GM20431 (cell line): ENCODE results near the gene ANKRD33.

Experiments used
- in situ Hi-C: fragments of 300-500 bp; cut with MseI, MboI; formaldehyde crosslinking; loops from one replicate; pipeline ENCODE4 v1.15.0; 2020; ENCODE audit warnings: low sequenced_read_pairs; ENCODE audit not compliant: unreplicated experiment

The ANKRD33 gene

DNA sequence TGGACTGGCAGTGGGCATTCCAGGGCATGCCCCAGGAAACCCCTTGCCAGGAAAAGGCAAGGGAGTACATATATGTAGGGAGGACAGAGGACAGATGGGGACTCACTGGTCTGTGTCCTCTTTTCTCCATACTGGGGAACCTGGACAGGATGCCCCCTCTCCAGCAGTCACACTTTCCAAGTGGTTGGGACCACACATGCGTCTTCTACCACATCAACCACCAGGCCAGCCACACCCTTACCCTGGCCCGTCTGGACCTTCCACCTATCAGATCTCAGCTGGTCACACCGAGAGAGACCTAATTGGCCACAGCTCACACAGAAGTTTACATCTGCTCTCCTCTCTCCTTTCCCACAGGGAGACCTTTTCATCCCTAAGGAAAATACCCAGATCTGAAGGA lies 8.3 kb downstream of the ANKRD33 start:
- in situ Hi-C loops = loop anchor here (25.0 kb wide), 1 partner anchor 91 kb away; no protein-coding TSS in a partner anchor

DNA sequence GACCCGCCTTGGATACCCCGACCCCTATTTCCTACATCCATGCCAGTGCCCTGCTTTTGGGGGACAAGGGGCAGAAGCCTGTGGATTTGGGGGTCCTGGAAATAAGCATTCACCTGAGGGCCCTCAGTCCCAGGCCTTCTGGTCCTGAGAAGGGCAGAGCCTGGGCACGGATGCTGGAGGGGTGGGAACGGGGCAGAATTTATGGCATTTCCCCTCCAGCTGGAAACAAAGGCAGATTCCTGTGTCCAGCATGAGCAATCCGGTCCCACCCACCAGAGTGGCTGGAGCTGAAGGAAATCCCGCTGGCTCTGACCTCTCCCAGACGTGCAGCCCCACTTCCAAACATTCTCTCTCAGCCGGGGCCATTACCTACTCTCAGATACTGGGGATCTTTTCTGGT lies 9.3 kb downstream of the ANKRD33 start:
- in situ Hi-C loops = loop anchor here (25.0 kb wide), 1 partner anchor 90 kb away; no protein-coding TSS in a partner anchor

DNA sequence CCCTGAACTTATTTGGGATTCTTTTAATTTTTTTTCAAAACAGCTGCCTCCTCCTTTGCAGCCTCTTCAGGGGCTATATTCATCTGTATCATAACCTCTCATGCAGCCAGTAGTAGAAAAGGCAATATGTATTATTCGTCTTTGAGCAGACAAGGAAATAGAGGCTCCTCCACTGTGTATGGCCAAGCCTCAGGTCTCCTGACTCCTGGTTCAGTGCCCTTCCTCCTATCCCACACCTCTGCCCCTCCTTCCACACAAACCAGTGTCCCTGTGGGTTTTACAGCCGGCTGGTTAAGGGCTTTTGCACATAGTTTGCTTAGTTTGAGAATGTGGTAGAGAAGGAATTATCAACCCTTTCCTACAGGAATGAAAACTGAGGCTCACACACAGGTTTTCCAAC lies 10.6 kb downstream of the ANKRD33 start:
- in situ Hi-C loops = loop anchor here (25.0 kb wide), 1 partner anchor 89 kb away; no protein-coding TSS in a partner anchor

DNA sequence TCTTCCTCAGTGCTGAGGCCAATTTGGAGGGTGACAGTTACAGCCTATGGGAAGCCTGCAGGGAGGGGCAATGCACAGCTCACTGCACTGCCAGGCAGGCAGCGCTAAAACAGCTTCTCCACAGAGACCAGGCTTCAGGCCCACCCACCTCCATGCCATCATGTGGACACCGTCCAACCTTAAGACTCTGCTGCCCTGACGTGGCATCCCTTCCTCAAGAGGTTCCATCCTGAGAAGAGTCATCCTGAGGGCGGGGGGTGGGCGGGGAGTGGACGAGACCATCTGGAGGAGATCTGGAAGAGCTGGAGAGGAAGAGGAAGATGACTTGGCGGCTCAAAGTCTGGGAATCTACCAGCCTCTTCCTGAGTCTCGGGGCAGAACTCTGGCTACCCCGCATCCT lies 11.0 kb downstream of the ANKRD33 start:
- in situ Hi-C loops = loop anchor here (25.0 kb wide), 1 partner anchor 88 kb away; no protein-coding TSS in a partner anchor

DNA sequence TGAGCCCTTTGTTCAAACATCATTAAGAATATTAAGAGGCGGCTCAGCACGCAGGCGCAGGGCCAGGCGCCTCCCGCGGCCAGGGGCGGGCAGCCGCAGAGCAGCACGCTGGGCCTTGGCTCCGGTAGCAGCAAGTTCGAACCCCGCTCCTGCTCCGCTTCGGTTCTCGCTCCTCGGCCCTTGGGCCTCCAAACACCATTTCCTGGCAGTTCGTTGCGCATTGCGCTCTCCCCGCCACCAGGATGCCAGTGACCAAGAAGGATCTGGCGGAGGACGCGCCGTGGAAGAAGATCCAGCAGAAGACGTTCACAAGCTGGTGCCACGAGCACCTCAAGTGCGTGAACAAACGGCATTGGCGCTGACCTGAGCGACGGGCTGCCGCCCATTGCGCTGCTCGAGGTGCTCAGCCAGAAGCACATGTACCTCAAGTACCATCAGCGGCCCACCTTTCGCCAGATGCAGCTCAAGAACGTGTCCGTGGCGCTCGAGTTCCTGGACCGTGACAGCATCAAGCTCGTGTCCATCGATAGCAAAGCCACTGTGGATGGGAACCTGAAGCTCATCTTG lies 12.5 kb downstream of the ANKRD33 start:
- in situ Hi-C loops = no loop called here

DNA sequence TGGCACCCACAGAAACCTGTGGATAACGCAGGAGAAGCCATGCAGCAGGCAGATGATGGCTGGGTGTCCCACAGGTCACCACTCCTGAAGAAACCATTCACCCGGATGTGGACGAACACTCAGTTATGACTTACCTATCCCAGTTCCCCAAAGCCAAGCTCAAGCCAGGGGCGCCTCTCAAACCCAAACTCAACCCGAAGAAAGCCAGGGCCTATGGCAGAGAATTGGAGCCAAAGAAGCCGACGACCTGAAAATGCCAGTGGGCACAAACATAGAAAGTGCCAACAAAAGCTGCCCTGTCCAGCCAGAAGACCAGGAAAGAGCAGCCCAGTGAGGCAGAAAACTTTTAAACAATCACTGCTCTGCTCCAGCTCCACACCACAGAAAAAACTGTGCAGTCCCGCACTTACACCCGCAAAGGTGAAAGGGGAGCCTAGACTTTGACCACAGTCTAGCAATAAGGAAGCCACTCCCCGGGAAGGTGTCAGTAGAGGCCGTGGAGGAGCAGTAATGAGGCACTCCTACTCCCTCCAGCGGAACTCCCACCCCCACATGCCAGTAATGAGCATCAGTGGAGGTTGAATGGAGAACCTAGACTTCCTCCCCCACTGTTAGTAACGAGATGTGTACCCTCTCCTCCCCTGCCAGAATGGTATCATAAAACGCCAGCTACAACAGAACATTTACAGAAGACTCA lies 13.4 kb downstream of the ANKRD33 start:
- in situ Hi-C loops = no loop called here

DNA sequence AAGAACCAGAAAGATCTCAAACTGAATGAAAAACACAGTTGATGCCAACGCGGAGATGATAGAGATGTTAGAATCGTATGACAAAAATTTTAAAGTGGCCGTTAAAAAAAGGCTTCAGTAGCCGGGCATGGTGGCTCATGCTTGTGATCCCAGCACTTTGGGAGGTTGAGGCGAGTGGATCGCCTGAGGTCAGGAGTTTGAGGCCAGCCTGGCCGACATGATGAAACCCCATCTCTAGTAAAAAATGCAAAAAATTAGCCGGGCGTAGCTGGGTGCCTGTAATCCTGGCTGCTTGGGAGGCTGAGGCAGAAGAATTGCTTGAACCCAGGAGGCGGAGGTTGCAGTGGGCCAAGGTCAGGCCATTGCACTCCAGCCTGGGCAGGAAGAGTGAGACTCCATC lies 14.0 kb downstream of the ANKRD33 start:
- in situ Hi-C loops = no loop called here

DNA sequence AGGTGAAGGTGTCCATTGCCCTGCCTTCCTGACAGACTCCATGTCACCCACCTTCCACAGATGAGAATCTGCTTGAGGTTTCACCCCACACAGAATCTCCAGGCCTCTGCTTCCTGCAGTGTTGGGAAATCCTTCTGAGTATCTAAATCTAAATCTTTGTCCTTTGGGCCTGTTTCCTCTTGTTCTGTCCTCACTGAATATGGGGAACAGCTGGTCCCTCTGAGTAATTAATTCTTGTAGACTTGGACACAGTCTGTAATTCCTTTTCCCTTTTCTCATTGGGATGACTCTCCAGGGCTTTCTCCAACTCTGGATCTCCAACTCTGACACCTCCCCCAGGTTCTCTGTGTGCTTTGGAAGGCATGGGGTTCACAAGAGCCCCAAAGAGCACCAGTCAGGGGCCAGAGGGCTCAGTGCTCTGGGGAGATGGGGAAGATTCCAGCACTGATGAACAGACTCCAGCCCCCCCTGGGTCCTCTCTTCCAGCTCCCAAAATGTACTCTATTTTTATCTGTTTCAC lies 17.1 kb downstream of the ANKRD33 start:
- in situ Hi-C loops = no loop called here

DNA sequence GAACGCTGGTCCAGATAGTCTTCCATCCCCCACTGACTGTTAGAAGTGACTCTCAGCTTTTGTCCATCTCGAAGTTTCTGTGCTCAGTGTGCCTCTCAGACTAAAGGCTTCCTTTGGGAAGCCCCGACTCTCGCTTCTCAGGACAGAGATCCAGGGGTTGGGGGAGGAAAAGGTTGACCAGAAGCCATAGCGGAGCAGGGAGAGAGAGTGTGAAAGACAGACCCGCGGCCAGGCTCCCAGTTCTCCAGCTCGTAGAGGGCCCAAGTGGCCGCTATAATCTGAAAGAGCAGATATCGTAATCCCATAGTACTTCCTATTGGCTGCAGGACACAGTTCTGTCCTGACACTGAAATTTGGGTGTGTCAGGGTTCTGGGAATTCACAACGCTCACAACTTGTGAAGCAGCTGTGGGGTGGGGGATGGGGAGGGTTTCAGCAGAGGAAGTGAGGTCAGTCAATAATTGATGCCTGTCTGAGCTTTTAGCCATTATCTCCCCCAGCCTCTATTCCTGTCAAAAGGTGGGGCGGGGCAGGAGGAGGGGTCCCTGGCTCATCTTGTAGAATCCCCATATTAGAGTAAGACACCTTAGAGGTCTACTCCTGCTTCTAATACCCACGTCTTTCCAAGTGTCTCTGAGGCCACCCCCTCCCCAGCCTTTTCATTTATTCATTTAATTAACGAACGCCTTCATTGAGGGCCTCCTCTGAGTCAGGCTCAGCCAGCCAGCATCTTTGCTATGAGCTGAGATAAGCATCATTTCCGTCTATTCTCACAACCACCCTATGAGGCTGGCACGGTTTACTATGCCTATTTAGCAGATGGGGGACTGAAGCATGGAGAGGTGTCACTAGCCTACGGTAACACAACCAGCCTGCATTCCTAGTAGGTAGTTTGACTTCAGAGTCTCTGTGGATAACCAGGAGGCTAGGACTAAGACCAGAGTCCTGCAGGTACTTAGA lies 17.8 kb downstream of the ANKRD33 start:
- in situ Hi-C loops = no loop called here

DNA sequence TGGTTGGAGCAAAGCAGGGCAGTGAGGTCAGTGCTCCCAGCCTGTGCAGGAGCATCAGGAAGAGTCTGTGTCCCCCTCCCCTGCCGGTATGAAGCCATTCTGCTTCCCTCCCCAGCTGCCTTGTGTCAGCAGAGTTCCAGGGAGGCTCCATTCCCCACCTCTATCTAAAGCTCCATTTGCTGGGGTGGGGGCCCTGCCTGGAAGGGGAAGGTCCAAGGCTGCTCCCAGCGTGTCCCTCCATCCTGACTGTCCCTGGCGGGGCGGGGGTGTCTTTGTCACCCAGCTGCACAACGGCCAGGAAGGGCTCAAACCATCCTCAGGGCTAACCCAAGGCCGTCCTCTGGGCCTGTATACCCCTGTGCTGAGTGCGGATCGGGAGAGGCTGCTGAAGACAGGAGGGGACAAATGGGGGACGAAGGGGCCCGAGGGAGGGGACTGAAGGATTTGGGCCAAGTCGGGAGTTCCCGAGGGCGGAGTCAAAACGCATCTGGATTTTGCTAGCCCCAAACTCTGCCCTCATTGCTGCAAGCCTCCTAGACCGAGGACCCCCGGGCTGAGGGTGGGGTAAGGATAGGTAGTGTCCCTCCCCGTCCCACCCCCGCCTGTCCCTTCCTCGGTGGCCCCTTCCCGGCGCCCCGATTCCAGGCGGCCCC lies 18.7 kb downstream of the ANKRD33 start:
- in situ Hi-C loops = no loop called here

DNA sequence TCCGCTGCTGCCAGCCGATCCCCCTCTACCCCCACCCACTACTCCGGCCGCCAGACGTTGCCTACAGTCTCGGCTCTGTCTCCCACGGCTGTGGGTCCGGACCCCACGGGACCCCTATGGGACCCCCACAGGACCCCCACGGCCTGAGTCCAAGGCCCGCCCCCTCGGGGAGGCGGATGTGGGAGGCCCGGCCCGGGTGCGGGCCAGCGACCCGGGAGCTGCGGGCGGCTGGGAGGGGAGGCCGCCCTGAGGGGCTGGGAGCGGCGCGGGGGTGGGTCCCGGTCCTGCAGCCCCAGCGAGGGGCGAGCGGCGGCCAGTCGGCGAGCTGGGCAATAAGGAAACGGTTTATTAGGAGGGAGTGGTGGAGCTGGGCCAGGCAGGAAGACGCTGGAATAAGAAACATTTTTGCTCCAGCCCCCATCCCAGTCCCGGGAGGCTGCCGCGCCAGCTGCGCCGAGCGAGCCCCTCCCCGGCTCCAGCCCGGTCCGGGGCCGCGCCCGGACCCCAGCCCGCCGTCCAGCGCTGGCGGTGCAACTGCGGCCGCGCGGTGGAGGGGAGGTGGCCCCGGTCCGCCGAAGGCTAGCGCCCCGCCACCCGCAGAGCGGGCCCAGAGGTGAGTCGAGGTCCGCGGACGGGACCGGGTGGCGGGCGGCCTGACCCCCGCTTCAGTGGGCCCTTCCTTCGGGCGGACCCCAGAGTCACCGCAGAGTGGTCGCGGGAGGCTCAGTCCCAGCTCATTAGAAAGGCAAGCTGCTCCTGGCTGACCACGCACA lies 19.4 kb downstream of the ANKRD33 start, which contains the start of gene ACVRL1:
Gene ACVRL1 (plus strand): TSS at position 422 of the 773 bp plus-strand sequence. CDS start 4,971 bp downstream, outside the sequence.
- in situ Hi-C loops = no loop called here

DNA sequence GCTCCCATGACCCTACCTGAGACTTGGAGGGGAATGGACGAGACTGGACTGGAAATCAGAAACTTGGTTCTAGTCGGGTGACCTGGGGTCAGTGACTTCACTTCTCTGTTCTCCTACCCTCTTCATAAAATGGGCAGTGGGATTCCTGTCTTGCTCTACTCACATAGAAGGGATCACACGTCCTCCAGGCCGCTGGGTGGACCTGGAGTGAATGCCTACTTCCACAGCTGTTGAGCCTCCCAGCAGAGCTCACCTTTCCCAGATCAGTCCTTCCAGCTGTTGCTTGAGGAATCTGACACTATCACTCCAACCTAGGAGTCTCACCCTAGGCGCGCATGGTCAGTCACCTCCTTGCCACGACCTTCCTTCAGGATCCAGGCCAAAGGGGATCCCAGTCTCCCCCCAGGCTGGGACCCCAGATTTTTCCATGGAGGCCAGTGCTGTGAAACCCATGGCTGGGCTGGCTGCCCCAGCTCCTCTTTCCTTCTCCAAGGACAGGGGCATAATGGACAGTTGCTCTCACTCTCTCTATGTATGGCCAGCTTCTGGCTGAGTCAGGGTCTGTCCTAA lies 20.0 kb downstream of the ANKRD33 start:
- in situ Hi-C loops = no loop called here

DNA sequence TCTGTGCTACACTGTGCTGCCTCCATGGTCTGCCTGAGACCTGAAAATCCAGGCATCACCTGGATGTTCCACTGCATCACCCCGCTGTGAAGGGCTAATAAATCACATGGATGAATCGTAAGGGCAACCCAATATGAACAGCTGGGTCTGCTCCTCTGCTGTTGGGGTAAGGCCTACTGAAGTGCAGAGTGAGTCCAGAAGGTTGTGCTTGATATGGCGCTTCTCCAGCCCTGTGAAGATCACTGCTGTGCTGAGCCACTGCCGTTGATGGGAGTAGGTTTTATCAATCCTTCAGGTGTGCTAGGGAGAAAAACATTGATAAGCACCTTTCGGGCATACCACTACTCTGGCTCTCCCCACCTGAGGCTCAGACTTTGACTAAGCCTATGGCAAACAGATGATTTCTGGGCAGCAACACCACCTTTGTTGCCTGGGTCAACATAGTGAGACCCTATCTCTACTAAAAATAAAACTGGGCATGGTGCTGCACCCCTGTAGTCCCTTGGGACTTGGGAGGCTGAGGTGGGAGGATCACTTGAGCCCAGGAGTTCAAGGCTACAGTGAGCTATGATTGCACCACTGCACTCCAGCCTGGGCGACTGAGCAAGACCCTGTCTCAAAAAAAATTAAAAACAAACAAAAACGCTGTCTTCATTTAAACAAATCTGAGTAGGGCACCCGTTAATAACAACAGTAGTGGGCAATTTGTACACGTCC lies 21.1 kb downstream of the ANKRD33 start:
- in situ Hi-C loops = no loop called here

DNA sequence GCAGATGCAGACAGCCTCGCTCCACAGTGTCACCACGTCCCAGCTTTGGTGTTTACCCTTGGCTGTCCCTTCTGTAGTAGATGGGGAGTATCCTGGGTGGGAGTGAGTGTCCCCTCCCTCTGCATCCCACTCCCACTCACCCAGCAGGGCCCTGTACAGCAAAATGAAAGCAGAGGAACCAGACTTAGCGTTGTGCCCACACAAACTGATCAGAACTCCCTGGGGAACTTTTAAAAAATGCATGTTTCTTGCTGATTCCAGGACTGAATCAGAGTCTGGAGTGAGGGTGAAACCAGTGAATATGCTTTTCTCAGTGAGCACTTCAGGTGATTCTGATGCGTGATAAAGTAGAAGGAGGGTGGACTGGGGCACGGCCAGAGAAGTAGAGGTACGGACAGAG lies 22.3 kb downstream of the ANKRD33 start:
- in situ Hi-C loops = no loop called here

DNA sequence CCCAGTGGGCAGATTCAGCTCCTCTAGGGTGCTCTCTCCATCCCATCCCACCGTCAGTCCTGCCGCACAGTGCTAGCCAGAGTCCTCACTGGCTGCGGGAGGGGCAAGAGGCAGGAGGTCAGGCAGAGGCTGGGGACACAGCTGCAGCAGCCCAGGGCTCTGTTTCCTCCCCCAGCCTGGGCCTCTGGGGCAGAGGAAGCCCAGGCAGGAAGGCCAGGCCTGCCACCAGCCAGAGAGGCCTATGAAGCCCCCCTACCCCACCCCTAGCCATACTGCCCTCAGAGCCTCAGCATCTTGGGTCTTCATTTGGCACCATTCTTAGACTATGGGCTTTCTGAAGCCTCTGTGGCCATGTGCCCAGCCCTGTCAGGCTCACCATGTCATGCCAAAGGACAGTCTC lies 22.8 kb downstream of the ANKRD33 start:
- in situ Hi-C loops = no loop called here

DNA sequence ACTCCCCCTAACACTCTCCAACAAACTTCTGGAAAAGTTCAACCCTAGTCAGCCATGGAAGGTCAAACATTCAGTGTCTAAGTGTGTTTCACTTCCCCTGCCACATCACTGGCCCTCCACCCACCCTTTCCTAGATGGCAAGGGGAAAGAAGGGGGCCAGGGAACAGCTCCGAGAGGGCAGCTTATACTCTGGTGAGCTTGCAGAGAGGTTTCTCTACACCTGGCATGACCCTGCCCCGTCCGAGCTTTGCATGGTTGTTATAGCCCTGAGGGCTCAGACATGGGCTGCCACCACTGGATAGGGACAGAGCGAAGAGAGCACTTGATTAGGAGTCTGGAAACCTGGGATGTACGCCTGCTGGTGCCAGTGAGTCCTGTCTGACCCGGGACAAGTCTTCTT lies 23.4 kb downstream of the ANKRD33 start:
- in situ Hi-C loops = no loop called here

DNA sequence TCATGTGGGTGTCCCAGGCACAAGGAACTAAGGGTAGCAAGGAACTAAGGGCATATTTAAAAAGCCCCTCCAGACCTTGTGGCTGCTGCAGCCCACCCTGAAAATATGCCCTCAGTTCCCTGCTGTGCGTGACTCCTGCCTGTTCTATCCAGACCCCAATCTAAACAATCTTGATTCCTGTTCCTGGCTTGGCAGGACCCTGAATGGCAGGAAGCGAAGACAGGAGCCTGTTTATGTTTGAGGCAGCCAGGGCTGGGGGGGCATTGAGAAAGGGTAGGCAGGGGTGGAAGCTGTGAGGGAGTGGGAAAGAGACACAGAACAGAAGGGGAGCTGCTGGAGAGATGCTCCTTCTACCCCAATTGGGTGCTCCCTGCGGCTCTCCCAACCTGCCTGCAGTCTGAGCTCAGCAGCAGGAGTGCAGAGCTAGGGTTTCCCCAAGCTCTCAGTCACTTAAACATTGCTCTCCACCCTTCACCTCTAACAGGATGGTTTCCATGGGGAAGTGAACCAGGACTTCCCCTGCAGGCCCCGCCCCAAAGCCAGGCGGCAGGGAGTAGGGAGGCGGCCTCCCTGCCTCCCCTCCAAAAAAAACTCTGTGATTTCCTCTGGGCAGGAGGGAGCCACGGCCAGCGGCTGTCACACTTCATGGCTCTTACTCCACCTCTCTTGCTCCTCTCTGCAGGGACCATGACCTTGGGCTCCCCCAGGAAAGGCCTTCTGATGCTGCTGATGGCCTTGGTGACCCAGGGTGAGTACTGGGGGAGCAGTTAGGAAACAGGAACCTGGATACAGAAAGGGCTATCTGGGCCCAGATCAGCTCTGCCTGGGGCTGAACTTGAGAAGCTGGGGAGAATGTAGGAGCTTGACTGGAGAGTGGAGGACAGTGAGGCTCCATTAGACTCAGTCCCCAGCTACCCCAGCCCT lies 24.1 kb downstream of the ANKRD33 start:
- in situ Hi-C loops = no loop called here
